ENCODE data around the gene NR1H2. TPM values are rescaled to one million over a fixed set of nuclear protein-coding genes. Genes with fewer than 3 reads are reported as not detected.

Gene NR1H2
- total and polyA plus RNA-seq, 10 of the 15 experiments (the other 5 are each of a cell fraction or from before 2014, with no cell fraction given): 0.05 to 54.2 (median 35.1) TPM

GRCh38 chr19:50414864-50415660, 38.8 kb downstream of the NR1H2 start (continued):
- TF ChIP-seq CTCF (IDR thresholded peaks at IDR 0.05 in 2 of 3, conservative IDR thresholded peaks at IDR 0.05 in 1 of 3; ENCODE audit: control insufficient read depth in 2 of 3, extremely low read depth in 1 of 3, insufficient read depth in 1 of 3, low read depth in 3 of 3, low read length in 3 of 3) (peak; percentile 85 to 94 (median 89)), CREB1 (IDR thresholded peaks at IDR 0.05; ENCODE audit: low read depth) (peak; percentile 62; the same call in 1 of the 2 replicates), TAF1 (IDR thresholded peaks at IDR 0.05; ENCODE audit: borderline replicate concordance, low read depth, low read length) (no peak; the same call in 1 of the 2 replicates), YBX1 (IDR thresholded peaks at IDR 0.05) (no peak), JUND (IDR thresholded peaks at IDR 0.05; ENCODE audit: low read depth, low read length) (no peak), TBL1XR1 (IDR thresholded peaks at IDR 0.05; ENCODE audit: low read depth, low read length) (peak; percentile 11; the same call in 1 of the 2 replicates), BCL3 (IDR thresholded peaks at IDR 0.05; ENCODE audit: borderline replicate concordance, insufficient read depth, low read depth, low read length, poor library complexity, severe bottlenecking) (no peak), SUPT20H (IDR thresholded peaks at IDR 0.05; ENCODE audit: borderline replicate concordance, control insufficient read depth, low read depth, low read length) (no peak), TCF3 (IDR thresholded peaks at IDR 0.05; ENCODE audit: borderline replicate concordance, insufficient read depth, low read depth, low read length) (no peak)
- TF ChIP-seq, protein P1, sequence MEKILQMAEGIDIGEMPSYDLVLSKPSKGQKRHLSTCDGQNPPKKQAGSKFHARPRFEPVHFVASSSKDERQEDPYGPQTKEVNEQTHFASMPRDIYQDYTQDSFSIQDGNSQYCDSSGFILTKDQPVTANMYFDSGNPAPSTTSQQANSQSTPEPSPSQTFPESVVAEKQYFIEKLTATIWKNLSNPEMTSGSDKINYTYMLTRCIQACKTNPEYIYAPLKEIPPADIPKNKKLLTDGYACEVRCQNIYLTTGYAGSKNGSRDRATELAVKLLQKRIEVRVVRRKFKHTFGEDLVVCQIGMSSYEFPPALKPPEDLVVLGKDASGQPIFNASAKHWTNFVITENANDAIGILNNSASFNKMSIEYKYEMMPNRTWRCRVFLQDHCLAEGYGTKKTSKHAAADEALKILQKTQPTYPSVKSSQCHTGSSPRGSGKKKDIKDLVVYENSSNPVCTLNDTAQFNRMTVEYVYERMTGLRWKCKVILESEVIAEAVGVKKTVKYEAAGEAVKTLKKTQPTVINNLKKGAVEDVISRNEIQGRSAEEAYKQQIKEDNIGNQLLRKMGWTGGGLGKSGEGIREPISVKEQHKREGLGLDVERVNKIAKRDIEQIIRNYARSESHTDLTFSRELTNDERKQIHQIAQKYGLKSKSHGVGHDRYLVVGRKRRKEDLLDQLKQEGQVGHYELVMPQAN (conservative IDR thresholded peaks at IDR 0.05): 0 out of 2 replicates have a peak, but pooled peaks have one; percentile 23
- TF ChIP-seq, protein P2, sequence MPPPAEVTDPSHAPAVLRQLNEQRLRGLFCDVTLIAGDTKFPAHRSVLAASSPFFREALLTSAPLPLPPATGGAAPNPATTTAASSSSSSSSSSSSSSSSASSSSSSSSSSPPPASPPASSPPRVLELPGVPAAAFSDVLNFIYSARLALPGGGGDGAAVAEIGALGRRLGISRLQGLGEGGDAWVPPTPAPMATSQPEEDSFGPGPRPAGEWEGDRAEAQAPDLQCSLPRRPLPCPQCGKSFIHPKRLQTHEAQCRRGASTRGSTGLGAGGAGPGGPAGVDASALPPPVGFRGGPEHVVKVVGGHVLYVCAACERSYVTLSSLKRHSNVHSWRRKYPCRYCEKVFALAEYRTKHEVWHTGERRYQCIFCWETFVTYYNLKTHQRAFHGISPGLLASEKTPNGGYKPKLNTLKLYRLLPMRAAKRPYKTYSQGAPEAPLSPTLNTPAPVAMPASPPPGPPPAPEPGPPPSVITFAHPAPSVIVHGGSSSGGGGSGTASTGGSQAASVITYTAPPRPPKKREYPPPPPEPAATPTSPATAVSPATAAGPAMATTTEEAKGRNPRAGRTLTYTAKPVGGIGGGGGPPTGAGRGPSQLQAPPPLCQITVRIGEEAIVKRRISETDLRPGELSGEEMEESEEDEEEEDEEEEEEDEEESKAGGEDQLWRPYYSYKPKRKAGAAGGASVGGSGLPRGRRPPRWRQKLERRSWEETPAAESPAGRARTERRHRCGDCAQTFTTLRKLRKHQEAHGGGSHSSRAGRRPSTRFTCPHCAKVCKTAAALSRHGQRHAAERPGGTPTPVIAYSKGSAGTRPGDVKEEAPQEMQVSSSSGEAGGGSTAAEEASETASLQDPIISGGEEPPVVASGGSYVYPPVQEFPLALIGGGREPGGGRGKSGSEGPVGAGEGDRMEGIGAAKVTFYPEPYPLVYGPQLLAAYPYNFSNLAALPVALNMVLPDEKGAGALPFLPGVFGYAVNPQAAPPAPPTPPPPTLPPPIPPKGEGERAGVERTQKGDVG (CRISPR knock-in tag; IDR thresholded peaks at IDR 0.05): no peak

Data from GM12878 (cell line).